Tibial artery (tissue), 4 donors: ENCODE results near the gene PDCD2L.
A peak's percentile ranks its signal among the peaks of the same experiment; 100 is the strongest.

Experiments
- DNase-seq, 2 donors: peaks; one replicate each; pipeline ENCODE4 v3.0.0-alpha.2; 2019
- H3K27ac ChIP-seq, 2 donors: fragments of 200-600 bp; sonication (generic) in 1 of 2; 1 replicate in 1 of 2; 2 replicates in 1 of 2; pipeline ENCODE4 v1.5.1; 2018 to 2019; ENCODE audit warnings: mild to moderate bottlenecking in 1 of 2
- H3K27me3 ChIP-seq, 2 donors: fragments of 200-600 bp; sonication (generic) in 1 of 2; one replicate each; pipeline versions ENCODE4 v1.5.1 to v1.6.0; 2016 to 2019
- H3K36me3 ChIP-seq, 3 donors: fragments of 200-600 bp; sonication (generic) in 2 of 3; one replicate each; pipeline ENCODE4 v1.5.1; 2016 to 2019; ENCODE audit warnings: mild to moderate bottlenecking in 2 of 3
- H3K4me1 ChIP-seq, 4 donors: fragments of 200-600 bp; sonication (generic) in 2 of 4; 1 replicate in 3 of 4; 2 replicates in 1 of 4; pipeline ENCODE4 v1.5.1; 2016 to 2019
- H3K4me3 ChIP-seq, 2 donors: fragments of 200-600 bp; sonication (generic) in 1 of 2; 1 replicate in 1 of 2; 2 replicates in 1 of 2; pipeline ENCODE4 v1.5.1; 2018 to 2019; ENCODE audit warnings: mild to moderate bottlenecking in 2 of 2
- H3K9me3 ChIP-seq, 3 donors: fragments of 200-600 bp; sonication (generic) in 1 of 3; one replicate each; pipeline ENCODE4 v1.5.1; 2016 to 2019
- CTCF ChIP-seq, 2 experiments: fragments of 200-600 bp in 1 of 2; fragments of 450-650 bp in 1 of 2; IDR thresholded peaks; one replicate each; pipeline ENCODE4 v1.5.1; 2017 to 2019; ENCODE audit warnings: antibody characterized with exemption in 2 of 2, mild to moderate bottlenecking in 1 of 2, moderate library complexity in 1 of 2
- intact Hi-C: fragments of 100-400 bp; cut with DNase I; formaldehyde crosslinking; loops from one replicate; pipeline ENCODE4 v1.15.0; 2023; ENCODE audit warnings: low total_unique reads

Gene PDCD2L

GRCh38 chr19:34404109-34404909, at the start of gene PDCD2L:
PDCD2L (plus strand) TSS chr19:34404399; CDS start chr19:34404431, 32 bp downstream.
- TF ChIP-seq CTCF (IDR thresholded peaks at IDR 0.05): no peak
- Histone ChIP-seq H3K27me3 (no peaks in the 10 kb centered on the region), H3K4me1 (peaks cover 0 to 16% (median 6%) of the 10 kb centered on the region in 4 donors), H3K36me3 (peaks cover 14 to 24% (median 24%) of the 10 kb centered on the region in 3 donors), H3K4me3 (peak within 1 kb of the TSS; percentile 71 to 88), H3K27ac (peak within 1 kb of the TSS; percentile 57 to 68), H3K9me3 (no peaks in the 10 kb centered on the region)
- intact Hi-C loops: loop anchor here (5.0 kb wide), 2 partner anchors 42 to 98 kb away; no protein-coding TSS in a partner anchor
- peak; percentile 93 for DNase-seq

DNA sequence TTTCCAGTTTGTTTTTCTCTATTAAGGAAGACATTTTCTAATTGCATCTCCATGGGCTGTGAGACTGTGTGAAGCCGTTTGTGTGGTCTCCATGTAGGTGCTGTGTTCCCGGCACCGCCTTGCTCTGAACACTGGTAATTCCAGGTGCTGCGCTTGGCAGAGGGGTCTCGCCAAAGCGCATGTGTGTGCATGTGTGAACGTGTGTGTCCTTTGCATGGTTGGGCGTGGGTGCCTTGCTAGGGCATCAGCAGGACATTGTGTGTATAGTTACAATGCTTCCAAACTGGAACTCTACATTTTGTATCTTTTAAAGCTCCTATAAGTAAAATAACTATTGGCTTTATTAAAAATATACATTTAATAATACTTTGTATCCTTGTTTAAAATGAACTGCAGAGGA, 49.0 kb upstream of the PDCD2L start:
- no peak for TF ChIP-seq CTCF (IDR thresholded peaks at IDR 0.05)
- Histone ChIP-seq H3K9me3 (no peaks in the 10 kb centered on the region), H3K36me3 (peaks cover 44 to 54% (median 52%) of the 10 kb centered on the region in 3 donors), H3K27me3 (no peaks in the 10 kb centered on the region), H3K4me1 (peaks cover 0 to 14% (median 7%) of the 10 kb centered on the region in 4 donors), H3K4me3 (no peak overlapping the region), H3K27ac (no peak overlapping the region)
- no peak for DNase-seq
- intact Hi-C loops: loop anchor here (5.0 kb wide), 1 partner anchor 147 kb away; no protein-coding TSS in a partner anchor

GRCh38 chr19:34356875-34357274, 47.3 kb upstream of the PDCD2L start:
- H3K4me3 ChIP-seq: no peak overlapping the region
- H3K9me3 ChIP-seq: no peaks in the 10 kb centered on the region
- H3K27ac ChIP-seq: peak overlapping the region in 1 of 2 donors; percentile 84
- DNase-seq: no peak
- no peak for TF ChIP-seq CTCF (IDR thresholded peaks at IDR 0.05)
- peaks cover 31 to 39% (median 37%) of the 10 kb centered on the region in 3 donors for H3K36me3 ChIP-seq
- intact Hi-C loops: loop anchor here (5.0 kb wide), 1 partner anchor 145 kb away; no protein-coding TSS in a partner anchor
- no peaks in the 10 kb centered on the region for H3K27me3 ChIP-seq
- peaks cover 0 to 14% (median 7%) of the 10 kb centered on the region in 4 donors for H3K4me1 ChIP-seq

- Histone ChIP-seq H3K4me1 (peaks cover 0 to 14% (median 7%) of the 10 kb centered on the region in 4 donors), H3K27ac (peak overlapping the region in 1 of 2 donors; percentile 84), H3K9me3 (no peaks in the 10 kb centered on the region), H3K4me3 (no peak overlapping the region), H3K27me3 (no peaks in the 10 kb centered on the region), H3K36me3 (peaks cover 25 to 34% (median 32%) of the 10 kb centered on the region in 3 donors)
- no peak for TF ChIP-seq CTCF (IDR thresholded peaks at IDR 0.05)
- no peak for DNase-seq
- intact Hi-C loops: loop anchor here (5.0 kb wide), 1 partner anchor 145 kb away; no protein-coding TSS in a partner anchor
Measured at GRCh38 chr19:34357431-34357830, 46.8 kb upstream of the PDCD2L start.

GRCh38 chr19:34359140-34359953, 44.9 kb upstream of the PDCD2L start:
- H3K4me1 ChIP-seq: peaks cover 0 to 15% (median 7%) of the 10 kb centered on the region in 4 donors
- intact Hi-C loops: loop anchor here (5.0 kb wide), 1 partner anchor 143 kb away; no protein-coding TSS in a partner anchor
- peaks cover 12 to 17% (median 15%) of the 10 kb centered on the region in 3 donors for H3K36me3 ChIP-seq
- no peaks in the 10 kb centered on the region for H3K27me3 ChIP-seq
- peak; percentile 94 to 97 for DNase-seq
- peak; percentile 48 to 50 for TF ChIP-seq CTCF (IDR thresholded peaks at IDR 0.05)
- H3K4me3 ChIP-seq: peak overlapping the region; percentile 47 to 57
- no peaks in the 10 kb centered on the region for H3K9me3 ChIP-seq
- H3K27ac ChIP-seq: peak overlapping the region; percentile 84 to 87
